Measurements from ENCODE around the gene TNFSF8. TPM values are rescaled to one million over a fixed set of nuclear protein-coding genes. Genes with fewer than 3 reads are reported as not detected.

The TNFSF8 gene
- total RNA-seq, 2 donors from 2014 or later: 0.88 to 0.91 TPM

GRCh38 chr9:114861273-114861672, 69.1 kb downstream of the TNFSF8 start:
- intact Hi-C loops (cut with DNase I): no loop called here
- no peaks in the 10 kb centered on the region for H3K27me3 ChIP-seq
- H3K27ac ChIP-seq: no peak overlapping the region
- TF ChIP-seq CTCF (IDR thresholded peaks at IDR 0.05): no peak
- no peaks in the 10 kb centered on the region for H3K9me3 ChIP-seq
- DNase-seq: no peak
- H3K9ac ChIP-seq (ENCODE audit: low read depth in 2 of 2, low read length in 2 of 2): no peak overlapping the region
- no peaks in the 10 kb centered on the region for H3K36me3 ChIP-seq
- H3K4me1 ChIP-seq: no peaks in the 10 kb centered on the region
- H3K4me3 ChIP-seq: no peak overlapping the region

- Histone ChIP-seq H3K4me1 (no peaks in the 10 kb centered on the region), H3K36me3 (no peaks in the 10 kb centered on the region), H3K27me3 (no peaks in the 10 kb centered on the region), H3K27ac (no peak overlapping the region), H3K4me3 (no peak overlapping the region), H3K9me3 (no peaks in the 10 kb centered on the region), H3K9ac (ENCODE audit: low read depth in 2 of 2, low read length in 2 of 2) (no peak overlapping the region)
- DNase-seq: no peak
- intact Hi-C loops (cut with DNase I): no loop called here
- TF ChIP-seq CTCF (IDR thresholded peaks at IDR 0.05): no peak
These were observed 70.2 kb downstream of the TNFSF8 start for GRCh38 chr9:114860187-114860586.

GRCh38 chr9:114856942-114857315, 73.5 kb downstream of the TNFSF8 start:
- intact Hi-C loops (cut with DNase I): no loop called here
- no peak for DNase-seq
- H3K27me3 ChIP-seq: no peaks in the 10 kb centered on the region
- no peak overlapping the region for H3K9ac ChIP-seq (ENCODE audit: low read depth in 2 of 2, low read length in 2 of 2)
- no peaks in the 10 kb centered on the region for H3K36me3 ChIP-seq
- no peak overlapping the region for H3K27ac ChIP-seq
- no peak overlapping the region for H3K4me3 ChIP-seq
- peaks cover 2% of the 10 kb centered on the region for H3K4me1 ChIP-seq
- TF ChIP-seq CTCF (IDR thresholded peaks at IDR 0.05): no peak
- no peaks in the 10 kb centered on the region for H3K9me3 ChIP-seq

GRCh38 chr9:114856215-114856941, 74.0 kb downstream of the TNFSF8 start:
- Histone ChIP-seq H3K36me3 (no peaks in the 10 kb centered on the region), H3K27me3 (no peaks in the 10 kb centered on the region), H3K9me3 (no peaks in the 10 kb centered on the region), H3K9ac (ENCODE audit: low read depth in 2 of 2, low read length in 2 of 2) (no peak overlapping the region), H3K4me3 (no peak overlapping the region), H3K27ac (no peak overlapping the region), H3K4me1 (peaks cover 2% of the 10 kb centered on the region)
- TF ChIP-seq CTCF (IDR thresholded peaks at IDR 0.05): no peak
- intact Hi-C loops (cut with DNase I): no loop called here
- no peak for DNase-seq

- Histone ChIP-seq H3K27ac (no peak overlapping the region), H3K27me3 (no peaks in the 10 kb centered on the region), H3K4me3 (no peak overlapping the region), H3K36me3 (no peaks in the 10 kb centered on the region), H3K9ac (ENCODE audit: low read depth in 2 of 2, low read length in 2 of 2) (no peak overlapping the region), H3K4me1 (peaks cover 2% of the 10 kb centered on the region), H3K9me3 (no peaks in the 10 kb centered on the region)
- TF ChIP-seq CTCF (IDR thresholded peaks at IDR 0.05): no peak
- DNase-seq: no peak
- intact Hi-C loops (cut with DNase I): no loop called here
These were observed 74.9 kb downstream of the TNFSF8 start for GRCh38 chr9:114855488-114855887.

Data from colonic mucosa (tissue), 4 donors.